SU-DHL-6 (cell line): ENCODE data around the gene CFAP58.

Source experiments
- EZH2phosphoT487 ChIP-seq: fragments of 200-600 bp; sonication (generic), shearing (Covaris generic); conservative IDR thresholded peaks from 2 replicates; pipeline ENCODE4 v1.6.1; 2018; ENCODE audit warnings: mild to moderate bottlenecking, antibody characterized with exemption, low read length, moderate library complexity, mixed read lengths
- TF ChIP-seq, protein P1 (sequence below): fragments of 200-600 bp; sonication (generic); IDR thresholded peaks from one replicate; pipeline ENCODE4 v1.5.1; 2017; ENCODE audit warnings: antibody characterized with exemption, mild to moderate bottlenecking, low read length, moderate library complexity; ENCODE audit not compliant: insufficient read depth, poor library complexity, severe bottlenecking

DNA sequence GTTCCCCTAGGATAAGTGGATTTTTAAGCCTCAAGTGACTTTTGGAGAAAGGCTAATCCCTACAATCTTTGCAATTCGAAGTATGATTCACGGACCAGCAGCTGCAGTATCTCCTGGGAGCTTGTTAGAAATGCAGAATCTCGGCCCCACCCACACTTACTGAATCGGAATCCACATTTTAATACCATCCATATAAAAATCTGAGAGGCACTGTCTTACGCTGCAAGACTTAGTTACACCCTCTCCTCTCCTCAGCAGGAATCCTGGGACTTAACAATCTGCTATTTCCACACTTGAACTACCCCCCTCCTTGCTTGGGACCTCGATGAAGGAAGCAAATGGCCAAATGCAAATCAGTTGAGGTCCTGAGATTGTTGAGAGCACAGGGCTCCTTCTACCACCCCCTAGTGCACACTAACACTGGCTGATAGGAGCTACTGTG is 36.3 kb upstream of the CFAP58 start:
- TF ChIP-seq, protein P1, sequence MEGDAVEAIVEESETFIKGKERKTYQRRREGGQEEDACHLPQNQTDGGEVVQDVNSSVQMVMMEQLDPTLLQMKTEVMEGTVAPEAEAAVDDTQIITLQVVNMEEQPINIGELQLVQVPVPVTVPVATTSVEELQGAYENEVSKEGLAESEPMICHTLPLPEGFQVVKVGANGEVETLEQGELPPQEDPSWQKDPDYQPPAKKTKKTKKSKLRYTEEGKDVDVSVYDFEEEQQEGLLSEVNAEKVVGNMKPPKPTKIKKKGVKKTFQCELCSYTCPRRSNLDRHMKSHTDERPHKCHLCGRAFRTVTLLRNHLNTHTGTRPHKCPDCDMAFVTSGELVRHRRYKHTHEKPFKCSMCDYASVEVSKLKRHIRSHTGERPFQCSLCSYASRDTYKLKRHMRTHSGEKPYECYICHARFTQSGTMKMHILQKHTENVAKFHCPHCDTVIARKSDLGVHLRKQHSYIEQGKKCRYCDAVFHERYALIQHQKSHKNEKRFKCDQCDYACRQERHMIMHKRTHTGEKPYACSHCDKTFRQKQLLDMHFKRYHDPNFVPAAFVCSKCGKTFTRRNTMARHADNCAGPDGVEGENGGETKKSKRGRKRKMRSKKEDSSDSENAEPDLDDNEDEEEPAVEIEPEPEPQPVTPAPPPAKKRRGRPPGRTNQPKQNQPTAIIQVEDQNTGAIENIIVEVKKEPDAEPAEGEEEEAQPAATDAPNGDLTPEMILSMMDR: no peak
- TF ChIP-seq EZH2phosphoT487: no peak
